Fibroblast of skin of abdomen (primary cell): Measurements from ENCODE around the gene MUC22.
"Not testable (repeated sequence)": the region's sequence is repeated elsewhere in the genome, so short reads cannot be mapped to it uniquely, and the experiment has no call there.

ENCODE experiments used
- DNase-seq: peaks from one replicate; pipeline ENCODE4 v3.0.0-alpha.2; 2013

Gene MUC22

DNA sequence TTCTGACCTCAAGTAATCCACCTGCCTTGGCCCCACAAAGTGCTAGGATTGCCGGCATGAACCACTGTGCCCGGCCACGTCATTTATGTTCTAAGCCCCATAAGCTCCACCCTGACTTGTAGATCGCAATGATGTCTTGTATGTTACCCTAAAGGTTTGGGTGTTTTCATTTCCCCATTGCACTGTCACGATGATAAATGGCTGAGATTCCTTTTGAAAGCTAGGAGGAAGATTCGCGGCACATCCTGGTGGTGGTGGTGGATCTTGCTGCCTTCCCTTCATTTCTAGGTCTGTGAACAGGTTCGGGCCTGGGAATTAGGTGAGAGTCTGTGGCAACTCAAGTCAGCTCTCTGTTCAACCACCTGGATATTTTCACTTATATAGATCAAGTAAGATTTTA lies 28.3 kb downstream of the MUC22 start:
- DNase-seq, result no peak

DNA sequence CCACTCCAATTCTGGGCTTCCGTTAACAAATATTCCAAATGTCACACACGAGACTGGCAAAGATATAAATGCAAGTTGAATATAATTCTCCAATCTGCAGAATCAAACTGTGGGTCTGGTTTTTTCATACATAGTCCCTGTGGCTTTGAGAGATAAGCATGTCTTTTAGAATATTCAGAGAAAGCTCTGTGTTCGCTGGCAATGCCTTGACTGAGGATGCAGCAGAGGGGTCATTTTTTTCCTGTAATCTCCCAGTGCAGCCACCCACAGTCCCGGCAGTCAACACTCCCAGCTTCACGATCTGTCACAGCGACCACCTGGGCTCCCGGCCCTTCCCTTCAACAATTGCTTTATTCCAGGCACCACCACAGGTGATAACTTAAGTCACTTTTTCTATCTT lies 30.5 kb downstream of the MUC22 start:
- DNase-seq, result no peak

DNA sequence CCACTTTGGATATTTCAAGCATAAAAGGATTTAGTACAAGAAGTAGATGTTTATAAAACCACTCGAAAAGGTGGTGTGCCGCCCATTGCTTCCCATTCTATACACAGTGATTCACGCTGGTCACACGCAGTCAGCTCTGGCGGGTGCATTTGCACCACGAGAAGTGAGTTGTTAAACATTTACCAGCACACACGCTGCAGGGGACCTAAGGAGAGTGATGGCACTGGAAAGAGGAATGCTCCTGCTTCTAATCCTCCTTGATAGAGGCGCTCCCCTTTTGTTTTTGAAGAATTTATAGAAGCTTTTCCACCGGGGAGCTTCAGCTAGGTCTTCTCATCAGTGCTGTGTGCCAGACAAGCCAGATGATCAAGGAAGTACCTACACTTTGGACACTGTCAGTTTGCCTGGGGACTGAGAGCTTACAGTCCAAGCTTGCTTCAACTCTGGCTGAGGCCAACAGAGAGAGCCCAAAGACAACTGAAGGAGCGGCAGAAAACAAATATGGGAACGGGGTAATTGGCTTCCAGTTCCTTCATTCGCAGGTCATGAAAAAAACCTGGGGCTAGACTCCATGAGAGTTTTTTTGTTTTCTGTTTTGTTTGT lies 31.2 kb downstream of the MUC22 start:
- DNase-seq, result no peak

DNA sequence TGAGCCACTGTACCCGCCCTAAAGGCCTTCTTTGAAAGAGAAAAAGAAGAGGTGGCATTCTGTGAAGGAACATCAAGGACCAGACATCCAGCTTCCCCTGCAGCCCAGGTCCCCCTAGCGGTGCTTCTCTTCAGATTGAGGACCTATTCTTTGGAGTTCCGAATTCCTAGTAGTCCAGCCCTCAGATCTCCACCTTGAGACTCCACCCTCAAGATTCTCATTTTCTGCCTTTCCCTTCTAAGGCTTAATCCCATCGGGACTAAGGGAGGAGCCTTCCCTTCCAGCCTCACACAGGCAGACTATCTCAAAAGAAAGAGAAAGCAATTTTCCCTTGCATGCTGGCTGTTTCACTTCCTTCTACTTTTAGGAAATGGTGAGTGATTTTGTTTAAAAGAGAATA lies 32.5 kb downstream of the MUC22 start:
- DNase-seq, result peak; percentile 69

DNA sequence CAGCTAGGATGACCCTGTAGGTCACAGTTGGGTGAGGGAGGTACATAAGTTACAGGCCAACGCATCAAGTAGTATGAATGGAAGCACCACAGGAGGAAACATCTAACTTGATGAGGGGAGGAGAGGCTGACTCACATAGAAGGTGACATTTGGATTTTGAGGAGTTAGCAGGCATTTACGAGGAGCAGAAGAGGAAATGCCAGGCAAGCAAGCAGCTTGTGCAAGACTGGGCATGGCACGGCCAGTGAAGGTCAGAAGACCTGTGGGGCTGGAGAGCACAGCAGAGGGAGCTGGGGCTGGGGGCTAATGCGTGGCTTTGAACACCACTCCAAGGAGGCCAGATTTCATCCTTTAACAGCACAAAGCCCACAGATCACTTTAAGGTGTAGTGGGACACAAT lies 37.8 kb downstream of the MUC22 start:
- DNase-seq, result no peak

DNA sequence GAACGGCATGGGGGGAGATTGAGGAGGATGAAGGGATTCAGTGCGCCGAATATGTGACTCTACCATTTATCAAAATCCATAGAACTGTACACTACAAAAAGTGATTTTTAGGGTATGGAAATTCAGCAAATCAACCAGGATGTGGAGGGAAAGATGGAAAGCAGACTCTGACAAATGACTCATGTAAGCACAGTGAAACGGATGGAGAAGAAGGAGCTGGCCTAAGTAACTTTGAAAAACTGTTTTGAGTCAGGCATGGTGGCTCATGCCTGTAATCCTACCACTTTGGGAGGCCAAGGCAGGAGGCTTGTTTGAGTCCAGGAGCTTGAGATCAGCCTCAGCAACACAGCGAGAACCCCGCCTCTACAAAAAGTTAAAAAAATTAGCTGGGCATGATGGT lies 39.2 kb downstream of the MUC22 start:
- DNase-seq, result peak; percentile 33

DNA sequence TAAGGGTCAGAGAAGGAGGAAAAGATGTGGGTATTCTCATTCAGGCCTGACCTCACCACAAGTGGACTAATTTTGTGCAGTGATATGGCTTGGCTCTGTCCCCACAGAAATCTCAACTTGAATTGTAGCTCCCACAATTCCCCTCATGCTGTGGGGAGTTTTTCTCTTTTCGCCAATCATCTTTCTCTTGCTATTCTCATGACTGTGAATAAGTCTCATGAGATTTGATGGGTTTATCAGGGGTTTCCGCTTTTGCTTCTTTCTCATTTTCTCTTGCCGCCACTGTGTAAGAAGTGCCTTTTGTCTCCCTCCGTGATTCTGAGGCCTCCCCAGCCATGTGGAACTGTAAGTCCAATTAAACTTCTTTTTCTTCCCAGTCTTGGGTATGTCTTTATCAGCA lies 42.9 kb downstream of the MUC22 start:
- not testable (repeated sequence) for DNase-seq

DNA sequence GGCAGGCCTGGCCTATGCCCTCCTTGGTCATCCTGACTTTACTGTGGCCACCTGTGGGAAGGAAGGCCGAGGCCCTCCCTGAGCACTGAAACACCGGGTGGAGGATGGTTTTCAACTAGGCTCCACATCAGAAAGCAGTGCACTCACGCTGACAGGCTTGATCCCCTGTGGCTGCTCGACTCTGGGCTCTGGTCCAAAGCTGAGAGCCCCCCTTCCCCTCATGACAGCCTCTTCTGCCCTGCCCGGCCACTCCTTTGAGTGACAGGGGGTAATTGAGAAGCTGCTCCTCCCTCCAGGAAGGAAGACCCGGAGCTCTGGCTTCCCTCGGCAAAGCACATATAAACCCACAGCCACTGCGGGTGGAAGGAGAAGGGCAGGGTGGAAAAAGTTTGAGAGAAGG lies 43.6 kb downstream of the MUC22 start:
- peak; percentile 35 for DNase-seq

DNA sequence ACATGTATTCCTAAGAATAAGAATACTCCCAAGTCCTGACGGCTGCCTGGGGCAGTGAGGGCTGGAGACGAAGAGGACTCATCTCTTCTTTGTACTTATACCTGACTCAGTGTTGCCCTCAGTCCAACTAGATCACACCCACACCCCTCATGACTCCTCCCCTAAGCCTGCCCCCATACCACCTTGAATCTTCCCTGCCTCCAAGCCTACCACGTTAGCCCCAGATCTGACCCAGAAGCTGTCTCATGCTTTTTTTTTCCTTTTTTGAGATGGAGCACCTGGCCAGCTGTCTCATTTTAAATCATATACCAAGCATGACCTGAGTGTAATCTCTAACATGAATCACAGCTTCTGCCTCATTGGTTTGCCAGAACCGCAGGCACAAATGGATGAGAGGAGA lies 45.2 kb downstream of the MUC22 start:
- DNase-seq, result no peak

DNA sequence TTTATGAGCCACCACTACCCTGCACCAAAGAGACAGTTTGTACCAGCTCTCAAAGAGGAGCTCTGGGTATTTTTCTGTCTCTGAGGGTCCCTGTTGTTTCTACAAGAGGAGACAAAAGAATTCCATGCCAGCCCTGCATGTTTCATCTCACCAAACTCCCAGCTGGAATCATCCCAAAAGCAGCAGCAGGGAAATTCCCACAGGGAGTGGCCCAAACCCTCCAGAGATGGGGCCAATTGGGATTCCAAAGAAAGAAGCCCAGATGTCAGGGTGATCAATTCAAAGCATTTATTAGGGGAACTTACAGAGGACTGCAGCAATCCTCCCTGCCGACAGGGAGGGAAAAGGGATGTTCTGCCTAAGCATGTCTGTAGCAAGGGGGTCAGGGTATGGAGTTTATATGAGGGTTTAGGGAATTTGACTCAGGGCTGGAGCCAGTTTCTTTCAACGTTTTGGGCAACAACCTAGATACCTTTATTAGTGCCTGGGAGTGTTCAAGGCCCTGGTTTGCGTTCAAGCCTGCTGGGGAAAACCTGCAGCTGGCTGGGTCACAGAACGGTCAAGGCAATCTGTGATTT lies 47.2 kb downstream of the MUC22 start:
- peak; percentile 83 for DNase-seq

DNA sequence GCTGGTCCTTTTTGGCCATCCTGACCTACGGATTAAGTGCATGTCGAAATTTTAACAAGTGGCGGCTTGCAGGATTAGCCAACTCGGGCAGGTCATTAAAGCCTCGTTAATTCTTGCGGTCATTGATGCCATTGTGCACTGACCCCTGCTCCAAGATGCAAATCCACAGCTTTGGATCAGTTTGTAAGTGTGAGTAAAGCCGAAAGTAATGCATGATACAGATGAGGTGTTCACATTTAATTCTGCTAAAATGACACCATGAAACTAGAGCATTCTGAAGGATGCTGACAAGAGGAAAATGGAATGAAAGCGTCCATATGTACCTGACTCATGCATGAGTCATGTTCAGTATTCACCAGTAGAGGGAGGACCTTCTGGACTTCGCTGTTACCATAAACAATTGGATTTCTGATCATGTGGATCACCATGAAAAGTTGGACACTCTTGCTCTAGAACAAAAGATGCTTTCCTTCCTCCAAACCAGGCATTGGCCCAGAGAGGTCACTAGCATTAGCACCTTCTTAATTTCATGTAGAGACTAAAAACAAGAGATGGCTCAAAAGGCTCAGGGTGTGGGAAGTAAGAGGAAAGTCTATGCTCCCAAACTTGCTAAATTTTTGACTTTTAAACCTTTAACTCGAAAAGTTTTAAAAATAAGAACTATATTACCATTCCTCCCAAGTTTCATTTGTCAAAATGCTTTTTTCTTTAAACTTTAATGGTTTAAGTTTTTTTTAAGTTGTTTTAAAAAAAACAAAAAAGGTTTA lies 48.0 kb downstream of the MUC22 start:
- DNase-seq, result peak; percentile 95

DNA sequence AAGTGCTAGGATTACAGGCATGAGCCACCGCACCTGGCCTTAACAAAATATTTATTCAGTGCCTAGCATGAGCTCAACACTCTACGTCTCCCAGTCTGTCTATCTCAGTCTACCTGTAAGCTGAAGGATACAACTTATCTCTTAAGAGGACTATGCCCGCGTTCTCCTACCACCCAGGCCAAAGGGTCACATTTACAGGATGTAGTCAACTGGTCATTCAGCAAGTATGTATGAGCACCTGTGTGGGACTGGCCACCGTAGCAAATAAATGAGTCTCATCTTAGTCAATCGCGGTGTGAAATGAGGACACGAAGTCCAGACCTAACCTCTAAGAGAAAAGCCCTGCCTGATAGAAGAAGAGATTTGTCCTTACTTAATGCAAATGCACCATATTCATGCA lies 49.9 kb downstream of the MUC22 start:
- DNase-seq, result no peak

DNA sequence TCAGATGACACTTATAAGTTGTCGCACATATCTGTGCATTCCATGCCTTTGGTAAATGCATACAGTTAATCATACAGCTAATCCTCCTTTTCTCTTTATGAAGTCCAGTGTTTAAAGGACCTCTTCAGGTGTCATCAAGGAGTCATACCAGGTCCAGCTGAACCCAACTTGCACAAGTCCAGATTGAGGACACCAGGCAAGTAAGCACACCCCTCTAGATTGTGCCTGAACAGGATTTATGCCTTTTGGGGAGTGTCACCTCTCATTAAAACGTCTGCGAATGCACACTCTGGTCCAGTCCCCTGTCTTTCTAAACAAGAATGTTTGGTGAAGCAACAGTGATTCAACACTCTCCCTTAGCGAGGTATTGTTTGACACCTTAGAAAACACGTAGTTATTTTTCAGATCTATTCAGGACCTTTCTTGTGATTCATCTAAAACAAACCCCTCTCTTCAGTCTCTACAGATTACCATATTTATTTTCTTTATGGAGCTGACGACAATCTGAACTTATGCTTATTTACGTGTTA lies 53.7 kb downstream of the MUC22 start:
- DNase-seq, result no peak

DNA sequence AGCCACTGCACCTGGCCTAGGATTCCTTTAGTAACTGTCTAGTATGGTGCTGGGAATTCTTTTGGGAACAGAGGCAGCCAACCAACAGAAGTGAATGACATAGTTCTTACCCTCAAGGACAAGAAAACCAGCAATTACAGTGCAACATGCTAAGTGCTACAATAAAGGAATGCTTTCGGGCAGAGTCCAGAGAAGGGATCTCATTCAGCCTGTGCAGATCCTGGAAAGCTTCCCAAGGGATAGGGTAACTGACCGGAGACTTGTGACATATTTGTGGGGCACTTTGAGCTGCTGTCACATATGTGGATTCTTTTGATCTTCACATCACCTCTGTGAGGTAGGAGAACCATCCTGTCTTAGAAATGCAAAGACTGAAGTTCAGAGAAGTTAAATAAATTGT lies 55.3 kb downstream of the MUC22 start:
- peak; percentile 43 for DNase-seq

DNA sequence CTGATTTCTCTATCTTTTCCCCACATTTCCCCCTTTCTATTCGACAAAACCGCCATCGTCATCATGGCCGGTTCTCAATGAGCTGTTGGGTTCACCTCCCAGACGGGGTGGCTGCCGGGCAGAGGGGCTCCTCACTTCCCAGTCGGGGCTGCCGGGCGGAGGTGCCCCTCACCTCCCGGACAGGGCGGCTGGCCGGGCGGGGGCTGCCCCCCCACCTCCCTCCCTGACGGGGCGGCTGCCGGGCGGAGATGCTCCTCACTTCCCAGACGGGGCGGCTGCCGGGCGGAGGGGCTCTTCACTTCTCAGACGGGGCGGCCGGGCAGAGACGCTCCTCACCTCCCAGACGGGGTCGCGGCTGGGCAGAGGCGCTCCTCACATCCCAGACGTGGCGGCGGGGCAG lies 56.8 kb downstream of the MUC22 start:
- not testable (repeated sequence) for DNase-seq

DNA sequence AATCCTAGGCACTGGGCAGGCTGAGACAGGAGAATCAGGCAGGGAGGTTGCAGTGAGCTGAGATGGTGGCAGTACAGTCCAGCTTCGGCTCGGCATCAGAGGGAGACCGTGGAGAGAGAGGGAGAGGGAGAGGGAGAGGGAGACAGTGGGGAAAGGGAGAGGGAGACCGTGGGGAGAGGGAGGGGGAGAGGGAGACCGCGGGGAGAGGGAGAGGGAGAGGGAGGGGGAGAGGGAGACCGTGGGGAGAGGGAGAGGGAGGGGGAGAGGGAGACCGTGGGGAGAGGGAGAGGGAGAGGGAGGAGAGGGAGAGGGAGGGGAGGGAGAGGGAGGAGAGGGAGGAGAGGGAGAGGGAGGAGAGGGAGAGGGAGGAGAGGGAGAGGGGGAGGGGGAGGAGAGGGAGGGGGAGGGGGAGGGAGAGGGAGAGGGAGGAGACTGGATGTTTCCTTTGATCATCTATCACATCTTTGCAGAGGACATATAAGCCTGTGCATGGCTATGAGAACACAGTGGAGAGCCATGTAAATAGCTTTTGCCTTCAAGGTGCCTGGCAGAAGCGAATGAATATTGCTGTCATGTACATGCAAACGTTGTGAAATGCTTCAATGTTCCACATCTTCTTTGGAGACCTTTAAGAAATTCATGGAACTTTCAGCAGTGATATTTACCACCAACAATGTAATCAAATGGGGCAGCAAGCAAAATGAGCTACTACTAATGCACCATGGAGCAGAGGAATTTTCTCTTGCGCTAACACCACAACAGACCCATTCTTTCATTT lies 57.8 kb downstream of the MUC22 start:
- DNase-seq, result not testable (repeated sequence)

DNA sequence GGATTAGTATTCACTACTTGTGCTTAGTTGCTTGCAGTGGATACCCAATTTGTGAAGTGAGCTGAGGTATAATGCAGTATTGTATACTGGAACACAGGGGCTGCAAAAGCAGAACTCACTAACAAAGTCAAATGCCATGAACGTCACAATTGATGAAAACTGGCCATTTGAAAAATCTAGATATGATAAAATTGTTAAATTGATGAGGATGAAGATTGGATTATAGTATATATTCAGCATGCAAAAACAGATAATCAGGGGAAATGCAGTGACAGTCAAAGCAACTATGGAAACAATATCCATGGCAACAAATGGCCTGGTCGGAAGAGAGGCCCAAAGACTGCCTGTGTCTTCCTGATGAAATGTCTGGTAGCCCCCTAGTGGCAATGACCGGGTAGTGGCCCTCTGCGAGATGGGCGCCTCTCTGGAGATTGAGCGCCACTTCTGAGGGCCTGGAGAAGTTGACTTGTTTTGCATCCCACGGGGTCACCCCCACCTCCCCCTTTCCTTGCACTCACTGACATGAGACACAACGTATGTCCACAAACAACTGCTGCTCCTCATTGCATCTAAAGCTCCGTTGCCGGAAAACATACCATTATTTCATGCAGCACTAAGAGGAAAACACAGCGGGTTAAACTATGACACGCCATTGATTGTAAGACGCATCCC lies 58.5 kb downstream of the MUC22 start:
- DNase-seq, result peak; percentile 77

DNA sequence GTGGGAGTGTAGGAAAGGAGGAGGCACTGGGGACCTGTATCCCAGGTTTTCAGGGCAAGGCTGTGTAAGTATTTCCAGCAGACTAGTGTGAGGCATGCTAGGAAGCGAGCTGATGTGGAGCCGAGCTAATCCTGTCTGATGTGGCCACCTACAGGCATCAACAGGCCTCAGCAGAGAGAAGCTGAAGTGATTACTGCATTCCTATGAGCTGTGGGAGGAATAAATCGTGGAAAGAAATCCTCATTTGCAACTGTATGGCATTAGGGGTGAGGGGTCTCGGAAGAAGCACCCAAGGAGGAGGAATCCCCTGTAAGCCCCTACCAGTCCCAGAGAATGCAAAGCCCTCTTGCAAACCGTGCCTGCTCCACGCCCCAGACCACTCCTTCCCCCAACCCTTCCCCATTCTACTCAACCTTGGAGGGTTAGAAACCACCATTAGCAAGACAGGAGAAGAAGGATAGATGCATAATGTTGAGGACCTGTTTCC lies 60.5 kb downstream of the MUC22 start:
- DNase-seq, result peak; percentile 78

DNA sequence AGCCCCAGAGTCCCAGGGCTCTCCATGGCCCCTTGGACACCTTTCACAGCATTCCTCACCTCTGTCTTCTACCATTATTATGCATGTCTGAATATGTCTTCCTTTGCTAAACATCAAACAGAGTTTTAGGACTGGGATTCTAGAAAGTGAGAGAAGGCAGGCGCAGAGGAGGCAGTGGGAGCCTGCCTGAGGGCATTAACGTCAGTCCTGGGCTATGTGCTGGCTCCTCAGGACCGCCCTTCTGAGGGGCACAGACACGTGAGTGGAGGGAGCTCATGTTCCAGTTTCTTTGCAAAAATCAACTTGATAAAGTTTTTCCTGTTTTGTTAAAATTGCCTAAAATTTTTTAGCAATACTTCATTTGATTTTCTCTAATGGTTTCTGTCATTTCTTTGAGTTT lies 64.1 kb downstream of the MUC22 start:
- DNase-seq, result no peak

DNA sequence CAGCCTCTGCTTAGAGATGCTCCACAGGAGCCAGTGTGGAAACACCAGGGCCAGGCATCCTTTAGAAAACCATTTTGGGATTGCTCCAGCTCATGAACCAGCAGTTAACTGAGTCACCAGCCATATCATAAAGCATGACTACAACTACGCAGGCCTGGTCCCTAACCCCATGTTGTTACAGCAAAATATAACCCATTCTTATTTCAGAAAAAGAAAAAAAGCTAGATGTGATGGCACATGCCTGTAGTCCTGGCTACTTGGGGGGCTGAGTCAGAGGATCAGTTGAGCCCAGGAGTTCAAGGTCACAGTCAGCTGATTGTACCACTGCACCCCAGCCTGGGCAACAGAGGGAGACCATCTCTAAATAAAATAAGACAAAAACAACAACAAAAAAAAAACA lies 65.3 kb downstream of the MUC22 start:
- peak; percentile 69 for DNase-seq

DNA sequence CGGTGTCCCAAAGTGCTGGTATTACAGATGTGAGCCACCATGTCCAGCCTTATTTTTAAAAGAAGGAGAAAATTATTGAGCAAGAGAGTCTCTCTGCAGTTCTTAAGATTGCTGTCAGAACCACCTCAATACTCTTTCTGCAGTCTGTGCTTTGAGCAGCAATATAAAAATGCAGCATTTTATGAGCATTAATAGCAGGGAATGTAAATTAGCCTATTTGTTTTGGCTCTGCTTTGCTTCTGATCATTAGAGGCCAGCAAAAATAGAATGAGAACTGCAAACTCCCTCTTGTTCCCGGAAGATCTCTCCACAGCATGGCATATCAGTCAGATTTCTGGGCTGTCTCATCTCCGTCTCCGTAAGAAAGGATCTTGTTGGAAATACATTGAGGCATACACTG lies 66.3 kb downstream of the MUC22 start:
- no peak for DNase-seq

DNA sequence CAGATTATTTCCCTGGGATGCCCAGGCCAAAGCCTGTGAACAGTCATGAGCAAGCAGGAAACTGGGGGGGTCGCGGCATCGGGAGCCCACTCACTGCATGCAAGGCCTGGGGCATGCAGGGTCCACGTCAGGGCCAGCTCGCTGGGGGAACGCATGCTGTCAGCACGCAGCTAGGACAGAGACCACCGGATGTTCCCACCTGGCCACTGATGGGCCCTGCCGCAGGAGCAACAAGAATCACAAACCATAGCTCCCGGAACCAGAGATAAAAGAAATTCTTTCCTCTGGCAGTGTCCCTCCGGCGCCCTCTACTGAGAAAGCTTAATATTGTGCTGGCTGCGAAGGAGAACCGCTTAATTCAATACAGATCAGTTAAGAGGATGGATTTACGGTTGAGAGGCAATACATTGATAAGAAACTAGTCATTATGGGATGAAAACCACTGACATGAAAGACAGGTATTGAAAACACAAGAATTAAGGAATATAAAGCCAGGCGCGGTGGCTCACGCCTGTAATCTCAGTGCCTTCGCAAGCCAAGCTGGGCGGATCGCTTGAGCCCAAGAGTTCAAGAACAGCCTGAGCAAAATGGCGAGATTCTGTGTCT lies 69.5 kb downstream of the MUC22 start:
- DNase-seq, result peak; percentile 62
